GM18870 (cell line): ENCODE measurements around the gene WBP1L.
"Not testable (repeated sequence)": the region's sequence is repeated elsewhere in the genome, so short reads cannot be mapped to it uniquely, and the experiment has no call there.

Source experiments
- ATAC-seq: cut with Tn5 transposase; IDR thresholded peaks from one replicate; pipeline ENCODE4 v1.9.1; 2021; ENCODE audit warnings: moderate library complexity; ENCODE audit not compliant: unreplicated experiment

WBP1L gene

GRCh38 chr10:102743588-102744373 lies at the start of gene WBP1L:
Gene WBP1L, plus strand, starts transcription at chr10:102743948. Its CDS starts 106 bp downstream, at chr10:102744054.
- ATAC-seq = peak; percentile 98

GRCh38 chr10:102695401-102695800 lies 48.3 kb upstream of the WBP1L start:
- ATAC-seq = not testable (repeated sequence)

GRCh38 chr10:102696736-102697135 lies 47.0 kb upstream of the WBP1L start:
- no peak for ATAC-seq

- no peak for ATAC-seq
Observed at GRCh38 chr10:102698894-102699293, 44.9 kb upstream of the WBP1L start.

GRCh38 chr10:102701272-102701671 lies 42.5 kb upstream of the WBP1L start:
- no peak for ATAC-seq

GRCh38 chr10:102701796-102702195 lies 42.0 kb upstream of the WBP1L start:
- ATAC-seq = no peak

- no peak for ATAC-seq
Observed at GRCh38 chr10:102702742-102703141, 41.0 kb upstream of the WBP1L start.

- no peak for ATAC-seq
Observed at GRCh38 chr10:102704915-102705314, 38.8 kb upstream of the WBP1L start.

- no peak for ATAC-seq
Observed at GRCh38 chr10:102705531-102705930, 38.2 kb upstream of the WBP1L start.

GRCh38 chr10:102710609-102711008 lies 33.1 kb upstream of the WBP1L start:
- no peak for ATAC-seq

GRCh38 chr10:102712089-102712488 lies 31.7 kb upstream of the WBP1L start:
- ATAC-seq = no peak

- no peak for ATAC-seq
Observed at GRCh38 chr10:102712843-102713538, 30.8 kb upstream of the WBP1L start.

GRCh38 chr10:102713539-102713813 lies 30.3 kb upstream of the WBP1L start:
- no peak for ATAC-seq

- peak; percentile 64 for ATAC-seq
Observed at GRCh38 chr10:102713814-102714620, 29.7 kb upstream of the WBP1L start, which contains the start of gene ARL3. Gene ARL3, minus strand, starts transcription at chr10:102714397. Its CDS starts 122 bp downstream, at chr10:102714275.

- peak; percentile 6 for ATAC-seq
Observed at GRCh38 chr10:102714621-102715455, 28.9 kb upstream of the WBP1L start, which contains the start of gene SFXN2. Gene SFXN2, plus strand, starts transcription at chr10:102714636. Its CDS starts 12,001 bp downstream, at chr10:102726637.

GRCh38 chr10:102715880-102716279 lies 27.9 kb upstream of the WBP1L start:
- no peak for ATAC-seq

GRCh38 chr10:102716900-102717565 lies 26.7 kb upstream of the WBP1L start:
- not testable (repeated sequence) for ATAC-seq

- ATAC-seq = no peak
Observed at GRCh38 chr10:102718220-102718619, 25.5 kb upstream of the WBP1L start.

GRCh38 chr10:102720337-102720736 lies 23.4 kb upstream of the WBP1L start:
- ATAC-seq = no peak

GRCh38 chr10:102720775-102721301 lies 22.9 kb upstream of the WBP1L start:
- ATAC-seq = no peak
